Measurements from ENCODE around the gene IGF1R. TPM values are rescaled to one million over a fixed set of nuclear protein-coding genes. Genes with fewer than 3 reads are reported as not detected.

Gene IGF1R
- total and polyA plus RNA-seq, 2 of the 13 experiments (the other 11 are each of a cell fraction or from before 2014, with no cell fraction given) = 15.9 to 18.4 TPM

DNA sequence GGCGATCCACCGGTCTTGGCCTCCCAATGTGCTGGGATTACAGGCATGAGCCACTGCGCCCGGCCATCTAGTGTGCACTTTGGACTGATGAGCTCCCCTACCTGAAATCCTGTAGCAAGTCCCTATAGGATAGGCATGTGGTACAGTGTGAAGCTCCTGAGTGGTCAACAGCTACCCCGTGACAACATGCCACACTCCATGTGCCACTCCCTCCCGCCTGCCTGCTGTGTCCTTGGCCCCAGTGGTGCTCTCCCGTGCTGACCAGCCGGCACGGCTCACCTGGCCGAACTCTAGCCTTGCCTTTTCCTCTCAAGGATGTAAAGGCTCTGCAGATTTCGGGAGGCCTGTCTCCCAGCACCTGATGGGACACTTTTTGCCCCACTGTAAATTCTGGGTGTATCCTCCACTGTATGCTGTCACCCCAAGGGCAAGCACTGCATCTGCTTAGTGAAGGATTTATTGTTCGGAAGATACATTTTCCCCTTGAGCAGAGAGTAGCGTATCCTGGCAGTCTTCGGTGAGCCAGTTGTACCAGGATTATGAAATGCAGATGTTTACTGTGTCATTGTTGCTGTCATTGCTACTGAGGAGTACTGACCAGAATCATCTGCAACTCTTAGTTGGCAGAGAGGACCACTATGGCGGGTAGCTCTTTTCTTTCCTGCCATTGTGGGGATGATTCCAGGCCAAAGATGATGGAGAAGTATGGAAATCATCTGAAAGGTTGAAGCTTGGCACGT lies 64.7 kb downstream of the IGF1R start:
- no peak overlapping the region for H2AFZ ChIP-seq (ENCODE audit: low read length)
- H3K79me2 ChIP-seq (ENCODE audit: insufficient read depth, low read length) = peaks cover 99% of the 10 kb centered on the region

More for the DNA sequence above, 64.7 kb downstream of the IGF1R start:
- no TSS peak for BruUV-seq (replicated peaks)
- POLR2A ChIA-PET = no interaction called here
- TF ChIP-seq ZNF20 (CRISPR knock-in tag; IDR thresholded peaks at IDR 0.05) (no peak), MAF1 (CRISPR knock-in tag; IDR thresholded peaks at IDR 0.05; ENCODE audit: borderline replicate concordance) (no peak), ZNF230 (CRISPR knock-in tag; IDR thresholded peaks at IDR 0.05) (no peak), ZNF333 (CRISPR knock-in tag; IDR thresholded peaks at IDR 0.05; ENCODE audit: borderline replicate concordance) (no peak), ZNF24 (IDR thresholded peaks at IDR 0.05) (no peak), HOXA5 (CRISPR knock-in tag; IDR thresholded peaks at IDR 0.05) (no peak), HNF4A (CRISPR knock-in tag; IDR thresholded peaks at IDR 0.05) (0 out of 2 replicates have a peak, but pooled peaks have one; percentile 3), ZNF546 (CRISPR knock-in tag; conservative IDR thresholded peaks at IDR 0.05) (no peak)
- TF ChIP-seq, protein P1, sequence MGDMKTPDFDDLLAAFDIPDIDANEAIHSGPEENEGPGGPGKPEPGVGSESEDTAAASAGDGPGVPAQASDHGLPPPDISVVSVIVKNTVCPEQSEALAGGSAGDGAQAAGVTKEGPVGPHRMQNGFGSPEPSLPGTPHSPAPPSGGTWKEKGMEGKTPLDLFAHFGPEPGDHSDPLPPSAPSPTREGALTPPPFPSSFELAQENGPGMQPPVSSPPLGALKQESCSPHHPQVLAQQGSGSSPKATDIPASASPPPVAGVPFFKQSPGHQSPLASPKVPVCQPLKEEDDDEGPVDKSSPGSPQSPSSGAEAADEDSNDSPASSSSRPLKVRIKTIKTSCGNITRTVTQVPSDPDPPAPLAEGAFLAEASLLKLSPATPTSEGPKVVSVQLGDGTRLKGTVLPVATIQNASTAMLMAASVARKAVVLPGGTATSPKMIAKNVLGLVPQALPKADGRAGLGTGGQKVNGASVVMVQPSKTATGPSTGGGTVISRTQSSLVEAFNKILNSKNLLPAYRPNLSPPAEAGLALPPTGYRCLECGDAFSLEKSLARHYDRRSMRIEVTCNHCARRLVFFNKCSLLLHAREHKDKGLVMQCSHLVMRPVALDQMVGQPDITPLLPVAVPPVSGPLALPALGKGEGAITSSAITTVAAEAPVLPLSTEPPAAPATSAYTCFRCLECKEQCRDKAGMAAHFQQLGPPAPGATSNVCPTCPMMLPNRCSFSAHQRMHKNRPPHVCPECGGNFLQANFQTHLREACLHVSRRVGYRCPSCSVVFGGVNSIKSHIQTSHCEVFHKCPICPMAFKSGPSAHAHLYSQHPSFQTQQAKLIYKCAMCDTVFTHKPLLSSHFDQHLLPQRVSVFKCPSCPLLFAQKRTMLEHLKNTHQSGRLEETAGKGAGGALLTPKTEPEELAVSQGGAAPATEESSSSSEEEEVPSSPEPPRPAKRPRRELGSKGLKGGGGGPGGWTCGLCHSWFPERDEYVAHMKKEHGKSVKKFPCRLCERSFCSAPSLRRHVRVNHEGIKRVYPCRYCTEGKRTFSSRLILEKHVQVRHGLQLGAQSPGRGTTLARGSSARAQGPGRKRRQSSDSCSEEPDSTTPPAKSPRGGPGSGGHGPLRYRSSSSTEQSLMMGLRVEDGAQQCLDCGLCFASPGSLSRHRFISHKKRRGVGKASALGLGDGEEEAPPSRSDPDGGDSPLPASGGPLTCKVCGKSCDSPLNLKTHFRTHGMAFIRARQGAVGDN (CRISPR knock-in tag; IDR thresholded peaks at IDR 0.05) = peak; percentile 50; the same call in 1 of the 2 replicates
- TF ChIP-seq, protein P2, sequence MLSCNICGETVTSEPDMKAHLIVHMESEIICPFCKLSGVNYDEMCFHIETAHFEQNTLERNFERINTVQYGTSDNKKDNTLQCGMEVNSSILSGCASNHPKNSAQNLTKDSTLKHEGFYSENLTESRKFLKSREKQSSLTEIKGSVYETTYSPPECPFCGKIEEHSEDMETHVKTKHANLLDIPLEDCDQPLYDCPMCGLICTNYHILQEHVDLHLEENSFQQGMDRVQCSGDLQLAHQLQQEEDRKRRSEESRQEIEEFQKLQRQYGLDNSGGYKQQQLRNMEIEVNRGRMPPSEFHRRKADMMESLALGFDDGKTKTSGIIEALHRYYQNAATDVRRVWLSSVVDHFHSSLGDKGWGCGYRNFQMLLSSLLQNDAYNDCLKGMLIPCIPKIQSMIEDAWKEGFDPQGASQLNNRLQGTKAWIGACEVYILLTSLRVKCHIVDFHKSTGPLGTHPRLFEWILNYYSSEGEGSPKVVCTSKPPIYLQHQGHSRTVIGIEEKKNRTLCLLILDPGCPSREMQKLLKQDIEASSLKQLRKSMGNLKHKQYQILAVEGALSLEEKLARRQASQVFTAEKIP (CRISPR knock-in tag; IDR thresholded peaks at IDR 0.05; ENCODE audit: borderline replicate concordance) = no peak
- TF ChIP-seq, protein P3, sequence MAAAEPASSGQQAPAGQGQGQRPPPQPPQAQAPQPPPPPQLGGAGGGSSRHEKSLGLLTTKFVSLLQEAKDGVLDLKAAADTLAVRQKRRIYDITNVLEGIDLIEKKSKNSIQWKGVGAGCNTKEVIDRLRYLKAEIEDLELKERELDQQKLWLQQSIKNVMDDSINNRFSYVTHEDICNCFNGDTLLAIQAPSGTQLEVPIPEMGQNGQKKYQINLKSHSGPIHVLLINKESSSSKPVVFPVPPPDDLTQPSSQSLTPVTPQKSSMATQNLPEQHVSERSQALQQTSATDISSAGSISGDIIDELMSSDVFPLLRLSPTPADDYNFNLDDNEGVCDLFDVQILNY (CRISPR knock-in tag; conservative IDR thresholded peaks at IDR 0.05) = no peak
- ATAC-seq (peak; percentile 51), DNase-seq (ENCODE audit: low spot score) (no peak), FAIRE-seq (no peak)
- intact Hi-C loops (cut with micrococcal nuclease; ENCODE audit: unreplicated experiment) = no loop called here
- Histone ChIP-seq H4K20me1 (ENCODE audit: insufficient read depth, low read length) (peaks cover 84% of the 10 kb centered on the region), H3K4me3 (replicated peaks in 1 of 3; ENCODE audit: insufficient read depth in 1 of 3, low read depth in 2 of 3, low read length in 3 of 3) (no peak overlapping the region), H3K9ac (ENCODE audit: insufficient read depth, low read depth, low read length) (no peak overlapping the region), H3K36me3 (replicated peaks in 1 of 2; ENCODE audit: control insufficient read depth in 1 of 2, insufficient read depth in 2 of 2, low read length in 2 of 2) (peaks cover 13 to 25% of the 10 kb centered on the region in 2 experiments), H3K4me2 (ENCODE audit: low read depth, low read length) (no peak overlapping the region), H3K27ac (ENCODE audit: extremely low read length, insufficient read depth, low read length) (no peak overlapping the region), H3K9me3 (ENCODE audit: low read length) (no peaks in the 10 kb centered on the region), H3K4me1 (ENCODE audit: insufficient read depth, low read length) (peaks cover 46% of the 10 kb centered on the region), H3K27me3 (ENCODE audit: control insufficient read depth in 1 of 2, insufficient read depth in 2 of 2, low read length in 2 of 2) (no peaks in the 10 kb centered on the region)
- in situ Hi-C loops (cut with HindIII; ENCODE audit: extremely low pct_ligation_motif_present, low pct_unique_long_range_greater_than_20kb) = no loop called here
- CTCF ChIA-PET (ENCODE audit: low intra/inter-chr PET ratio, low total read pairs) = no interaction called here
- WGBS (ENCODE audit: low lambda C conversion rate) = 91% methylated on average over 15 of the region's 16 CpGs
